Measurements from ENCODE around the gene SLC34A3. TPM values are rescaled to one million over a fixed set of nuclear protein-coding genes. Genes with fewer than 3 reads are reported as not detected.

SLC34A3 gene
- polyA plus RNA-seq, 2 of the 4 experiments (the other 2 are of a cell fraction): 0.05 TPM; not detected in 1

GRCh38 chr9:137218212-137218753 is 12.4 kb upstream of the SLC34A3 start:
- no peak for TF ChIP-seq MAX (IDR thresholded peaks at IDR 0.05)
- no peak for TF ChIP-seq RNF2 (IDR thresholded peaks at IDR 0.05; ENCODE audit: borderline replicate concordance, low read depth)
- no peak for TF ChIP-seq HEYL (CRISPR knock-in tag; IDR thresholded peaks at IDR 0.05)
- TF ChIP-seq E2F6 (IDR thresholded peaks at IDR 0.05; ENCODE audit: borderline replicate concordance, low read depth): no peak
- no peak for TF ChIP-seq MAFK (IDR thresholded peaks at IDR 0.05; ENCODE audit: partially characterized antibody)
- TF ChIP-seq POLR2AphosphoS2 (conservative IDR thresholded peaks at IDR 0.05; ENCODE audit: low read length): no peak
- TF ChIP-seq EHF (CRISPR knock-in tag; IDR thresholded peaks at IDR 0.05): no peak
- no peak for TF ChIP-seq HMGXB4 (CRISPR knock-in tag; IDR thresholded peaks at IDR 0.05; ENCODE audit: borderline replicate concordance)
- TF ChIP-seq BHLHE40 (IDR thresholded peaks at IDR 0.05; ENCODE audit: low read depth, low read length): no peak
- TF ChIP-seq ESRRA (IDR thresholded peaks at IDR 0.05; ENCODE audit: borderline replicate concordance, low read length): no peak
- TF ChIP-seq ZC3H11A (IDR thresholded peaks at IDR 0.05): no peak
- TF ChIP-seq KDM5A (IDR thresholded peaks at IDR 0.05): no peak
- no peak for TF ChIP-seq JUNB (IDR thresholded peaks at IDR 0.05)
- TF ChIP-seq ZFP36 (IDR thresholded peaks at IDR 0.05; ENCODE audit: borderline replicate concordance, partially characterized antibody): no peak
- no peak for TF ChIP-seq SREBF2 (IDR thresholded peaks at IDR 0.05)
- TF ChIP-seq EP300 (IDR thresholded peaks at IDR 0.05): no peak
- TF ChIP-seq HOXB13 (CRISPR knock-in tag; IDR thresholded peaks at IDR 0.05; ENCODE audit: low read depth): no peak
- TF ChIP-seq EHMT2 (IDR thresholded peaks at IDR 0.05; ENCODE audit: low read depth): no peak
- TF ChIP-seq NR3C1 (IDR thresholded peaks at IDR 0.05): no peak
- Histone ChIP-seq H3K9me3 (no peaks in the 10 kb centered on the region), H3K27ac (peak overlapping the region; percentile 47 to 76; a peak in 4 of 6 replicates), H3K4me2 (peak overlapping the region; percentile 48), H3K4me3 (no peak overlapping the region), H3K4me1 (peaks cover 39% of the 10 kb centered on the region)
- ChIA-PET CTCF (interaction anchor here (0.6 to 9.9 kb wide), 8 partner anchors 9 to 86 kb away, joined by 3 to 71 read pairs (median 6); partner anchors contain the start of genes RNF224, STPG3 and TUBB4B), POLR2A (interaction anchor here (0.8 to 1.6 kb wide), 5 partner anchors 9 to 29 kb away, joined by 4 to 15 read pairs (median 6); partner anchors contain the start of gene TUBB4B)
- 97% methylated on average over 14 of the region's 30 CpGs for WGBS (ENCODE audit: missing lambda C conversion rate)
- ATAC-seq (peak in 1 of 2 experiments; percentile 1; a peak in 2 of 6 replicates), DNase-seq (ENCODE audit: low read depth in 1 of 2, low spot score in 1 of 2) (no peak), FAIRE-seq (no peak)

- ATAC-seq (peak; percentile 58 to 68), FAIRE-seq (no peak), DNase-seq (ENCODE audit: low read depth in 1 of 2, low spot score in 1 of 2) (peak; percentile 66 to 78)
- Histone ChIP-seq H3K4me3 (no peak overlapping the region), H3K4me1 (peaks cover 39% of the 10 kb centered on the region), H3K27ac (peak overlapping the region; percentile 47 to 76; a peak in 4 of 6 replicates), H3K9me3 (no peaks in the 10 kb centered on the region), H3K4me2 (peak overlapping the region; percentile 48)
- POLR2A ChIA-PET: interaction anchor here (0.5 to 1.6 kb wide), 6 partner anchors 9 to 52 kb away, joined by 3 to 15 read pairs (median 5); partner anchors contain the start of gene TUBB4B
- CTCF ChIA-PET: interaction anchor here (0.6 to 9.9 kb wide), 8 partner anchors 8 to 170 kb away, joined by 3 to 71 read pairs (median 6); partner anchors contain the start of genes RNF224, STPG3 and TUBB4B
- WGBS (ENCODE audit: missing lambda C conversion rate): 6% methylated on average over 10 of the region's 12 CpGs
- TF ChIP-seq FOSL2 (IDR thresholded peaks at IDR 0.05): no peak
- peak; percentile 53; the same call in 1 of the 2 replicates for TF ChIP-seq FOSL2 (CRISPR knock-in tag; IDR thresholded peaks at IDR 0.05)
- TF ChIP-seq E2F6 (IDR thresholded peaks at IDR 0.05; ENCODE audit: borderline replicate concordance, low read depth): no peak
- no peak for TF ChIP-seq ZSCAN20 (CRISPR knock-in tag; IDR thresholded peaks at IDR 0.05)
- TF ChIP-seq KDM5A (IDR thresholded peaks at IDR 0.05): no peak
- no peak for TF ChIP-seq ZFP36 (IDR thresholded peaks at IDR 0.05; ENCODE audit: borderline replicate concordance, partially characterized antibody)
- no peak for TF ChIP-seq TFCP2L1 (CRISPR knock-in tag; IDR thresholded peaks at IDR 0.05)
- TF ChIP-seq RFX5 (IDR thresholded peaks at IDR 0.05): no peak
- TF ChIP-seq USF2 (IDR thresholded peaks at IDR 0.05): no peak
- no peak for TF ChIP-seq CBX2 (IDR thresholded peaks at IDR 0.05; ENCODE audit: borderline replicate concordance, low read depth)
- no peak for TF ChIP-seq TP53 (CRISPR knock-in tag; IDR thresholded peaks at IDR 0.05)
- no peak for TF ChIP-seq EHMT2 (IDR thresholded peaks at IDR 0.05; ENCODE audit: low read depth)
- TF ChIP-seq EP300 (IDR thresholded peaks at IDR 0.05): no peak
- TF ChIP-seq KDM1A (IDR thresholded peaks at IDR 0.05; ENCODE audit: low read depth): no peak
- TF ChIP-seq EHF (CRISPR knock-in tag; IDR thresholded peaks at IDR 0.05): no peak
- TF ChIP-seq FOSB (CRISPR knock-in tag; IDR thresholded peaks at IDR 0.05): no peak
- no peak for TF ChIP-seq HOXB5 (CRISPR knock-in tag; IDR thresholded peaks at IDR 0.05)
- peak; percentile 59 for TF ChIP-seq MAX (IDR thresholded peaks at IDR 0.05)
- no peak for TF ChIP-seq HEYL (CRISPR knock-in tag; IDR thresholded peaks at IDR 0.05)
- 0 out of 3 replicates have a peak, but pooled peaks have one; percentile 18 for TF ChIP-seq BCL3 (IDR thresholded peaks at IDR 0.05)
These were observed 11.9 kb upstream of the SLC34A3 start for GRCh38 chr9:137218754-137219271.
